Urinary bladder (tissue), 4 donors: ENCODE results near the gene USP5. TPM values are rescaled to one million over a fixed set of nuclear protein-coding genes. Genes with fewer than 3 reads are reported as not detected.
"Not testable (repeated sequence)": the region's sequence is repeated elsewhere in the genome, so short reads cannot be mapped to it uniquely, and the experiment has no call there.

Experiments
- DNase-seq: peaks from one replicate; pipeline ENCODE4 v3.0.0-alpha.2; 2015; ENCODE audit errors: extremely low spot score
- H3K27ac ChIP-seq: one replicate; pipeline ENCODE4 v1.5.1; 2013; ENCODE audit warnings: low read depth, mild to moderate bottlenecking, moderate library complexity
- H3K36me3 ChIP-seq: one replicate; pipeline ENCODE4 v1.6.1; 2013; ENCODE audit warnings: mild to moderate bottlenecking, moderate library complexity; ENCODE audit not compliant: insufficient read depth
- H3K4me1 ChIP-seq: one replicate; pipeline ENCODE4 v1.6.1; 2013; ENCODE audit warnings: mild to moderate bottlenecking, moderate library complexity; ENCODE audit not compliant: insufficient read depth
- H3K4me3 ChIP-seq: one replicate; pipeline ENCODE4 v1.5.1; 2013; ENCODE audit warnings: low read depth, low read length
- WGBS: extraction: QIAGEN DNeasy Blood & Tissue Kit; methylation state at CpG from one replicate; pipeline ENCODE4 v1.1.7; 2013; 5-methylcytosine and 5-hydroxymethylcytosine counted together
- polyA plus RNA-seq: library from polyadenylated mRNA; stranded (reverse); fragments of 200-250 nt; gene quantifications from one replicate; pipeline ENCODE4 v1.2.3, GENCODE V29; 2013
- total RNA-seq: library from RNA; depleted of rRNA; stranded (reverse); fragments of >200 nt; gene quantifications from one replicate; pipeline ENCODE4 v1.2.3, GENCODE V29; 2014
- donor health status: healthy with polysubstance abuse.
- donor health status: healthy.

Gene USP5
- total and polyA plus RNA-seq, 2 donors: 29.0 to 60.1 TPM

DNA sequence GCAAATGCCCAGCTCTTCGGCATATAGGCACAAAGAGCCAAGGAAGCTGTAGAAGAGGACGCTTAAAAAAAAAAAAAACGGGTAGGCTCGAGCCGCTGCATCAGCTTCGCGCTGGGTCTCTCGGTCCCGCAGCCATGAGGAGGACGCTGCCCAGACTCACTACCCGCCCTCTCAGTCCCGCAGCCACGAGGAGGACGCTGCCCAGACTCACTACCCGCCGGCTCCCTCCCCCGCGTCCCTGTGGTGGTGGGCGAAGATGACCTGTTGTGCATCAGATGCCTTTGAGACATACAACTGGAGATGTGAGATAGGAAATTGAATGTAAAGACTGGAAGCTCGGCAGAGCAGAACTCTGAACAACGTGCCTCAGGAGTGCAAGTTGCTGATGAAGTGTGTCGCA is 32.6 kb downstream of the USP5 start:
- no peaks in the 10 kb centered on the region for H3K36me3 ChIP-seq
- WGBS: 69% methylated on average over 22 of the region's 22 CpGs
- H3K27ac ChIP-seq: no peak overlapping the region
- no peak for DNase-seq
- H3K4me1 ChIP-seq: no peaks in the 10 kb centered on the region
- no peak overlapping the region for H3K4me3 ChIP-seq

DNA sequence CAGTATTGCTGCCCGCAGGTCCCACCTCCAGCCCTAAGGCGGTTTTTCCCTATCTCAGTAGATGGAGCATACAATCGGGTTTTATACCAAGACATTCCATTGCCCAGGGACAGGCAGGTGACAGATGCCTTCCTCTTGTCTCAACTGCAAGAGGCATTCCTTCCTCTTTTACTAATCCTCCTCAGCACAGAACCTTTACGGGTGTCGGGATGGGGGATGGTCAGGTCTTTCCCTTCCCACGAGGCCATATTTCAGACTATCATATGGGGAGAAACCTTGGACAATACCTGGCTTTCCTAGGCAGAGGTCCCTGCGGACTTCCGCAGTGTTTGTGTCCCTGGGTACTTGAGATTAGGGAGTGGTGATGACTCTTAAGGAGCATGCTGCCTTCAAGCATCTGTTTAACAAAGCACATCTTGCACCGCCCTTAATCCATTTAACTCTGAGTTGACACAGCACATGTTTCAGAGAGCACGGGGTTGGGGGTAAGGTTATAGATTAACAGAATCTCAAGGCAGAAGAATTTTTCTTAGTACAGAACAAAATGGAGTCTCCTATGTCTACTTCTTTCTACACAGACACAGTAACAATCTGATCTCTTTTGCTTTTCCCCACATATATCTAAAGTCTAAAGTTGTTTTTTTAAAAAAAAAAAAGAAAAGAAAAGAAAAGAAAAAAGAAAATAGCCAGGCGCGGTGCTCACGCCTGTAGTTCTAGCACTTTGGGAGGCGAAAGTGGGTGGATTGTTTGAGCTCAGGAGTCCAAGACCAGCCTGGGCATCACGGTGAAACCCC is 34.5 kb downstream of the USP5 start:
- 80% methylated on average over 12 of the region's 15 CpGs for WGBS
- H3K4me3 ChIP-seq, DNase-seq, H3K36me3 ChIP-seq, H3K4me1 ChIP-seq, H3K27ac ChIP-seq: not testable (repeated sequence)

DNA sequence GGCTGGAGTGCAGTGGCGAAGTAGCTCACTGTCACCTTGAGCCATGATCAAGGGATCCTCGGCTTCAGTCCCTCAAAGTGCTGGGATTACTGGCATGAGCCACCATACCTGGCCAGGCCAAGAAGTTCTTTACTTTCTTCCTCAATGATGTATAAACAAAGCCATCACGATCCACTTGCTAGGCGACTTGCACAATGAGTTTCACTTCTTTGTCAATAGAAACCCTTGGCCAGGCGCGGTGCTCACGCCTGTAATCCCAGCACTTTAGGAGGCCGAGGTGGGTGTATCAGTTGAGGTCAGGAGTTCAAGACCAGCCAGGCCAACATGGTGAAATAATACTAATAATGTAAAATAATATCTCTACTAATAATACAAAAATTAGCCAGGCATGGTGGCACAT is 35.5 kb downstream of the USP5 start:
- no peak for DNase-seq
- H3K4me1 ChIP-seq: no peaks in the 10 kb centered on the region
- no peak overlapping the region for H3K4me3 ChIP-seq
- no peaks in the 10 kb centered on the region for H3K36me3 ChIP-seq
- WGBS: 82% methylated on average over 8 of the region's 8 CpGs
- no peak overlapping the region for H3K27ac ChIP-seq

DNA sequence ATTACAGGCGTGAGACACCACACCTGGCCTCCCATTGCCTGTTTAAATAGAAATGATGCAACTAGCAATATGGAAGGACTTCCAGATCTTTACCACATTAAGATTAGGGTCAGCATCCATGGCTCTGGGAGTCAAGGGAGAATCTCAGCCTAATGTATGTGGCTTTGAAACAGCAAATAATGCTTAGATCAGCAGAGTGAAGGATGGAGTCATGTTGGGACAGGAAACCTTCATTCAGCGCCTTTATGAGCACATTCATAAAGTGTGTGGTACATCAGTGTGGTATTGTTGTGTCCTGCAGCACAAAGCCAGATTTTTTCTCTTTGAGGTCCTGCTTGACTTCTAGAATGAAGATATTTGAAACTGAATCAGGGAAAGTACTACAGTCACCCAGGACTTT is 36.4 kb downstream of the USP5 start:
- DNase-seq: no peak
- H3K4me3 ChIP-seq: no peak overlapping the region
- WGBS: 92% methylated on average over 2 of the region's 2 CpGs
- no peaks in the 10 kb centered on the region for H3K4me1 ChIP-seq
- no peaks in the 10 kb centered on the region for H3K36me3 ChIP-seq
- H3K27ac ChIP-seq: no peak overlapping the region

DNA sequence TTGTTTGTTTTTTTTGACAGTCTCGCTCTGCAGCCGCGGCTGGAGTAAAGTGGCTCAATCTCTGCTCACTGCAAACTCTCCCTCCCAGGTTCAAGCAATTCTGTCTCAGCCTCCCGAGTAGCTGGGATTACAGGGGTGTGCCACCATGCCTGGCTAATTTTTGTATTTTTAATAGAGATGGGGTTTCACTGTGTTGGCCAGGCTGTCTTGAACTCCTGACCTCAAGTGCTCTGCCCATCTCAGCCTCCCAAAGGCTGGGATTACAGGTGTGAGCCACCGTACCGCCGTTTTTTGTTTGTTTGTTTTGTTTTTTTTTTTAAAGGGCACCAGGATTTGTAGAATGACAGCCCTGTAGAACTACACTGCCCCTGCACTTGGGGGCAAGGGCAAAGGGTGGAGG is 36.8 kb downstream of the USP5 start:
- not testable (repeated sequence) for H3K27ac ChIP-seq, H3K4me1 ChIP-seq, H3K36me3 ChIP-seq, H3K4me3 ChIP-seq, DNase-seq
- 72% methylated on average over 7 of the region's 7 CpGs for WGBS

DNA sequence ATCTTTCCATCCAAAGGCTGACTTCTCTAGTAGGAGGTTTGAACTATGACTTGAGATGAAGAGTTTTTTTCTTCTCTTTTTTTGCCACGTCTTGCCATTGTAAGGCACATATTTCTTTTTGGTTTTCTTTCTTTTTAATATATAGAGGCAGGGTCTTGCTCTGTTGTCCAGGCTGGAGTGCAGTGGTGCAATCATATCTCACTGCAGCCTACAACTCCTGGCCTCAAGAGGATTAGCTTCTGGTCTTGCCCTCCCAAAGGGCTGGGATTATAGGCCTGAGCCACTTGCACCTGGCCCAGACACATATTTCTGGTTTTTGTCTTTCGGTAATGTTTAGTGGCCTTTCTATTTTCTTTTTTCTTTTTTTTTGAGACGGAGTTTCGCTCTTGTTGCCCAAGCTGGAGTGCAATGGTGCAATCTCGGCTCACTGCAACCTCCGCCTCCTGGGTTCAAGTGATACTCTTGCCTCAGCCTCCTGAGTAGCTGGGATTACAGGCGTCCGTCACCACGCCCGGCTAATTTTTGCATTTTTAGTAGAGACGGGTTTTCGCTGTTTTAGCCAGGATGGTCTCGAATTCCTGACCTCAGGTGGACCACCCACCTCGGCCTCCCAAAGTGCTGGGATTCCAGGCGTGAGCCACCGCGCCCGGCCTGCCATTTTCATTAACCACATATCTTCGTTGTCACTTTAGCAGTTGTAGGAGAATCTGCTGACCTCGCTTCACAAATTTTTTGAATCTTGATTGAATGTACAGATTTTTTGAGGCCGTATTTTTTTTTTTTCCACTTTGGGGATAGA is 38.0 kb downstream of the USP5 start:
- not testable (repeated sequence) for H3K4me3 ChIP-seq, DNase-seq, H3K27ac ChIP-seq, H3K4me1 ChIP-seq, H3K36me3 ChIP-seq
- 95% methylated on average over 21 of the region's 21 CpGs for WGBS

DNA sequence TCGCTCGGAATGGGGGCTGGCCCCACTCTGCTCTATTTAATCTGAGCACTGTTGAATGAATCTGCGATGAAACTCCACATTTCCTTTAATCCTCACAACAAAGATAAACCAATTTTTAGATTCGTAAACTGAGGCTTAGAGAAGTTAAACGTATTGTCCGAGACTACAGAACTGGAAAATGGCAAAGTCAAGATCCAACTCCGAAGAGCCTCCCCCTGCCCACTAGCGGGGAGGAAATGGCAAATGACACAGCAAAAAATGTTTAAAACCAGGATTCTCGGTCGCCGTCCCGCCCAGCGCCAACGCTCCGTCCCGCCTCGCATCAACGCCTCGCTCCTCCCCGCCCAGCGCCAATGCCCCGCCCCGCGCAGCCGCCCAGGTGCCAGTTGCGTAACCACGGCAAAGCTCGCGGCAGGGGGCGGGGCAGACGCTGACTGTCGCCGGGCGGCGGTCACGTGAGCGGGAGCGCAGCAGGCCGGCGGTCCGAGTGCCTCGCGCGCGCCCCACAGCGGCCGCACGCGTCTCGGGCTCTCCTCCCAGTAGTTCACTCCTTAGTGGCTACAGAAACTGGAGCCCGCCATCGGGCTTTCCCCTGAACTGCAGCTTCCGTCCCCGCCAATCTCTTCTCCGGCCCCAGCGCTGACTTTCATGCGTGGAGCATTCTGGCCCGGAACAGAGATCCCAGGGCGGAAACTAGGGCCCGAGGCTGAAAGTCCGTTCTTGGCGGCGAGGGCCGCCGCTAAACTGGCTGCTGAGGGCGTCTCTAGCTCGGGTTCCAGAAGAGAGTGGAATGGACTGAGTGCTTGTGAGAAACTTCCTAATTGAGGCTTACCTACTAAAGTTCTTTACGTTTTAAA is 39.1 kb downstream of the USP5 start:
- DNase-seq: peak; percentile 89
- no peaks in the 10 kb centered on the region for H3K4me1 ChIP-seq
- peak overlapping the region; percentile 92 for H3K27ac ChIP-seq
- no peaks in the 10 kb centered on the region for H3K36me3 ChIP-seq
- under 1% methylated on average over 68 of the region's 68 CpGs for WGBS
- peak overlapping the region; percentile 37 for H3K4me3 ChIP-seq

DNA sequence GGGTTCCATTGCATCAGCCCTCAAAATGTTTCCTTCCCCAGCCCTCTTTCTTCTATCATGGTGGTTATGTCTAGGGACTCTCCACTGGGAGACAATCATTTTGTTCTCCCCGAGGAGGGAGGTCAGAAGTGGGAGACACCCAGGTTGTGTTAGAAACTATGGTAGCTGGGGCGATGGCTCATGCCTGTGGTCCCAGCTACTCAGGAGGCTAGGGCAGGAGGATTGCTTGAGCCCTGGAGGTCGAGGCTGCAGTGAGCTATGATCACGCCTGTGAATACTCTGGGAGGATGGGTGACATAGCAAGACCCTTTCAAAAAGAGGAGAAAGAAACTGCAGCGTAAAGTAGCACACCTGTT is 39.7 kb downstream of the USP5 start:
- Histone ChIP-seq H3K4me3 (peak overlapping the region; percentile 37), H3K36me3 (no peaks in the 10 kb centered on the region), H3K4me1 (no peaks in the 10 kb centered on the region), H3K27ac (peak overlapping the region; percentile 92)
- DNase-seq: no peak
- WGBS: 84% methylated on average over 5 of the region's 5 CpGs

- H3K4me1 ChIP-seq, DNase-seq, H3K27ac ChIP-seq, H3K4me3 ChIP-seq, H3K36me3 ChIP-seq: not testable (repeated sequence)
- 95% methylated on average over 3 of the region's 3 CpGs for WGBS
Measured at GRCh38 chr12:6892683-6893082, 40.7 kb downstream of the USP5 start.

- Histone ChIP-seq H3K4me1 (no peaks in the 10 kb centered on the region), H3K27ac (no peak overlapping the region), H3K4me3 (no peak overlapping the region), H3K36me3 (no peaks in the 10 kb centered on the region)
- WGBS: 78% methylated on average over 3 of the region's 3 CpGs
- DNase-seq: no peak
Measured at GRCh38 chr12:6894321-6894720, 42.4 kb downstream of the USP5 start.

- H3K36me3 ChIP-seq: no peaks in the 10 kb centered on the region
- no peak overlapping the region for H3K4me3 ChIP-seq
- whole genome bisulfite sequencing: 69% methylated on average over 6 of the region's 6 CpGs
- DNase-seq: no peak
- H3K4me1 ChIP-seq: no peaks in the 10 kb centered on the region
- no peak overlapping the region for H3K27ac ChIP-seq
Measured at GRCh38 chr12:6896846-6897435, 45.0 kb downstream of the USP5 start.

GRCh38 chr12:6899427-6899826 is 47.5 kb downstream of the USP5 start:
- WGBS: 83% methylated on average over 5 of the region's 5 CpGs
- Histone ChIP-seq H3K4me1 (no peaks in the 10 kb centered on the region), H3K4me3 (no peak overlapping the region), H3K27ac (no peak overlapping the region), H3K36me3 (no peaks in the 10 kb centered on the region)
- no peak for DNase-seq

DNA sequence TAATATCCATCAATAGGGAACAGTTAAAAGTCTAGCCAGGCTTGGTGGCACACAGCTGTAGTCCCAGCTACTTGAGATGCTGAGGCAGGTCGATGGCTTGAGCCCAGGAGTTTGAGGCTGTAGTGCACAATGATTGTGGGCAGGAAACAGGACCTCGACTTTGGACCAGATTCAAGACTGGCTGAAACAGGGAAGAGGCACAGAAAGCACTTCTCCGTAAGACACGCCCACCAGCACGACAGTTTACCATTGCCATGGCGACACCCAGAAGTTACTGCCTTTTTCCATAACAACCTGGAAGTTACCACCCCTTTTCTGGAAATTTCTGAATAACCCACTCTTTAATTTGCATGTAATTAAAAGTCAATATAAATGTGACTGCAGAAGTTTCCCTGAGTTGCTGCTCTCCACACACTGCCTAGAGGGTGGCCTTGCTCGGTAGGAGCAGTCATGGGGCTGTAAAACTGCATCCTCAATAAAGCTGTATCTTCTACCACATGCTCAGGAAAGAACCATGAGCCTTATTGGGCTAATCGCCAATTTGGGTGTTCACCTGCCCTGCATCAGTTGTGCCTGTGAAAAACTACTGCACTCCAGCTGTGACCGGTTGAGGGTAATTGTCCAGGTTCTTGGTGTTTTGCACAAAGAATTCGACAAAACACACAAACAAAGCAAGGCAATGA is 48.0 kb downstream of the USP5 start:
- no peaks in the 10 kb centered on the region for H3K36me3 ChIP-seq
- H3K27ac ChIP-seq: no peak overlapping the region
- no peak overlapping the region for H3K4me3 ChIP-seq
- 48% methylated on average over 10 of the region's 10 CpGs for WGBS
- H3K4me1 ChIP-seq: no peaks in the 10 kb centered on the region
- no peak for DNase-seq
